ENCODE results near the gene AMHR2. TPM values are rescaled to one million over a fixed set of nuclear protein-coding genes. Genes with fewer than 3 reads are reported as not detected.

The AMHR2 gene
- total RNA-seq, 1 experiment from 2014 or later: not detected

GRCh38 chr12:53478865-53479264 lies 55.2 kb downstream of the AMHR2 start:
- intact Hi-C loops (cut with micrococcal nuclease; ENCODE audit: unreplicated experiment): no loop called here
- CTCF ChIA-PET: no interaction called here
- TF ChIP-seq CTCF (conservative IDR thresholded peaks at IDR 0.05; ENCODE audit: low read depth, low read length) (no peak), EZH2 (IDR thresholded peaks at IDR 0.05; ENCODE audit: borderline replicate concordance, low read depth, low read length, poor library complexity, severe bottlenecking) (no peak)
- peaks cover 89% of the 10 kb centered on the region for H3K36me3 ChIP-seq (ENCODE audit: insufficient read depth, low read length, poor library complexity, severe bottlenecking)
- H3K9me3 ChIP-seq (ENCODE audit: low read depth, low read length, poor library complexity, severe bottlenecking): no peaks in the 10 kb centered on the region
- H3K4me1 ChIP-seq (ENCODE audit: insufficient read depth, low read length, poor library complexity, severe bottlenecking): peaks cover 4% of the 10 kb centered on the region
- BruUV-seq (replicated peaks): no TSS peak
- H3K27ac ChIP-seq (ENCODE audit: low read depth, low read length, poor library complexity, severe bottlenecking): no peak overlapping the region
- H3K4me3 ChIP-seq (ENCODE audit: low read depth, low read length, poor library complexity, severe bottlenecking): no peak overlapping the region
- no peak for DNase-seq (ENCODE audit: low spot score)
- no peaks in the 10 kb centered on the region for H3K27me3 ChIP-seq (replicated peaks; ENCODE audit: insufficient read depth, low read depth, low read length, poor library complexity)
- POLR2A ChIA-PET (ENCODE audit: low non-redundant PET): interaction anchor here (0.6 kb wide), 1 partner anchor 11 kb away, joined by 3 read pairs; no protein-coding TSS in a partner anchor

- BruUV-seq (replicated peaks): no TSS peak
- H3K27me3 ChIP-seq (replicated peaks; ENCODE audit: insufficient read depth, low read depth, low read length, poor library complexity): no peaks in the 10 kb centered on the region
- ChIA-PET POLR2A (ENCODE audit: low non-redundant PET) (interaction anchor here (0.6 kb wide), 1 partner anchor 10 kb away, joined by 3 read pairs; no protein-coding TSS in a partner anchor), CTCF (no interaction called here)
- H3K4me1 ChIP-seq (ENCODE audit: insufficient read depth, low read length, poor library complexity, severe bottlenecking): peaks cover 4% of the 10 kb centered on the region
- TF ChIP-seq EZH2 (IDR thresholded peaks at IDR 0.05; ENCODE audit: borderline replicate concordance, low read depth, low read length, poor library complexity, severe bottlenecking): no peak
- TF ChIP-seq CTCF (conservative IDR thresholded peaks at IDR 0.05; ENCODE audit: low read depth, low read length): no peak
- intact Hi-C loops (cut with micrococcal nuclease; ENCODE audit: unreplicated experiment): no loop called here
- no peaks in the 10 kb centered on the region for H3K9me3 ChIP-seq (ENCODE audit: low read depth, low read length, poor library complexity, severe bottlenecking)
- H3K27ac ChIP-seq (ENCODE audit: low read depth, low read length, poor library complexity, severe bottlenecking): no peak overlapping the region
- peaks cover 86% of the 10 kb centered on the region for H3K36me3 ChIP-seq (ENCODE audit: insufficient read depth, low read length, poor library complexity, severe bottlenecking)
- no peak for DNase-seq (ENCODE audit: low spot score)
- H3K4me3 ChIP-seq (ENCODE audit: low read depth, low read length, poor library complexity, severe bottlenecking): no peak overlapping the region
These were observed 55.7 kb downstream of the AMHR2 start for GRCh38 chr12:53479331-53479730.

GRCh38 chr12:53480491-53481442 lies 57.1 kb downstream of the AMHR2 start:
- BruUV-seq (replicated peaks): no TSS peak

More at GRCh38 chr12:53480491-53481442, 57.1 kb downstream of the AMHR2 start:
- no peak for DNase-seq (ENCODE audit: low spot score)
- Histone ChIP-seq H3K27me3 (replicated peaks; ENCODE audit: insufficient read depth, low read depth, low read length, poor library complexity) (no peaks in the 10 kb centered on the region), H3K36me3 (ENCODE audit: insufficient read depth, low read length, poor library complexity, severe bottlenecking) (peaks cover 79% of the 10 kb centered on the region), H3K9me3 (ENCODE audit: low read depth, low read length, poor library complexity, severe bottlenecking) (no peaks in the 10 kb centered on the region), H3K4me1 (ENCODE audit: insufficient read depth, low read length, poor library complexity, severe bottlenecking) (peaks cover 4% of the 10 kb centered on the region), H3K4me3 (ENCODE audit: low read depth, low read length, poor library complexity, severe bottlenecking) (no peak overlapping the region), H3K27ac (ENCODE audit: low read depth, low read length, poor library complexity, severe bottlenecking) (no peak overlapping the region)
- ChIA-PET CTCF (no interaction called here), POLR2A (ENCODE audit: low non-redundant PET) (no interaction called here)
- TF ChIP-seq CTCF (conservative IDR thresholded peaks at IDR 0.05; ENCODE audit: low read depth, low read length): no peak
- TF ChIP-seq EZH2 (IDR thresholded peaks at IDR 0.05; ENCODE audit: borderline replicate concordance, low read depth, low read length, poor library complexity, severe bottlenecking): no peak
- intact Hi-C loops (cut with micrococcal nuclease; ENCODE audit: unreplicated experiment): no loop called here

Other genes with a start within 250 kb of the AMHR2 start
- 48.6 and 50.3 TPM in 2 replicates for gene ZNF740, start 243.1 kb upstream of the AMHR2 start, total RNA-seq (2021)
- gene CSAD, start 242.9 kb upstream of the AMHR2 start, total RNA-seq (2021): 32.3 and 37.5 TPM in 2 replicates
- gene ITGB7, start 216.6 kb upstream of the AMHR2 start, total RNA-seq (2021): 0.43 TPM in 1 of 2 replicates, not detected in the other
- 14.0 and 20.3 TPM in 2 replicates for gene RARG, start 191.6 kb upstream of the AMHR2 start, total RNA-seq (2021)
- gene ESPL1, start 155.6 kb upstream of the AMHR2 start, total RNA-seq (2021): 99.1 and 105 TPM in 2 replicates
- 268 and 288 TPM in 2 replicates for gene PFDN5, start 128.3 kb upstream of the AMHR2 start, total RNA-seq (2021)
- gene MYG1, start 124.2 kb upstream of the AMHR2 start, total RNA-seq (2021): 102 and 111 TPM in 2 replicates
- gene AAAS, start 102.2 kb upstream of the AMHR2 start, total RNA-seq (2021): 94.2 and 104 TPM in 2 replicates
- not detected in 2 replicates for gene SP7, start 87.5 kb upstream of the AMHR2 start, total RNA-seq (2021)
- gene SP1, start 43.7 kb upstream of the AMHR2 start, total RNA-seq (2021): 78.4 and 80.9 TPM in 2 replicates
- 155 and 180 TPM in 2 replicates for gene PRR13, start 17.9 kb downstream of the AMHR2 start, total RNA-seq (2021)
- 1,194 and 1,215 TPM in 2 replicates for gene PCBP2, start 28.2 kb downstream of the AMHR2 start, total RNA-seq (2021)
- gene MAP3K12, start 75.6 kb downstream of the AMHR2 start, total RNA-seq (2021): 11.6 and 15.9 TPM in 2 replicates
- 62.4 and 70.9 TPM in 2 replicates for gene TARBP2, start 77.4 kb downstream of the AMHR2 start, total RNA-seq (2021)
- not detected in 2 replicates for gene NPFF, start 83.6 kb downstream of the AMHR2 start, total RNA-seq (2021)
- 38.8 and 44.3 TPM in 2 replicates for gene ATF7, start 202.5 kb downstream of the AMHR2 start, total RNA-seq (2021)